Mucosa of gallbladder (tissue), 1 donor: ENCODE measurements around the gene IQCC. TPM values are rescaled to one million over a fixed set of nuclear protein-coding genes. Genes with fewer than 3 reads are reported as not detected.
"Not testable (repeated sequence)": the region's sequence is repeated elsewhere in the genome, so short reads cannot be mapped to it uniquely, and the experiment has no call there.

Experiments
- DNase-seq: peaks from one replicate; pipeline ENCODE4 v3.0.0-alpha.2; 2020; ENCODE audit warnings: low spot score
- total RNA-seq: library from RNA; stranded (reverse); gene quantifications from one replicate; pipeline ENCODE4 v1.2.1, GENCODE V29; 2021
- donor health status: DM: no; HTN: no; CAD: no.

The IQCC gene
- 3.5 TPM for total RNA-seq

GRCh38 chr1:32205401-32206370 lies at the start of gene IQCC:
TSS of gene IQCC (plus strand) at chr1:32205671. CDS start at chr1:32205682, 11 bp downstream.
- peak; percentile 85 for DNase-seq

- DNase-seq: no peak
These were observed 46.3 kb upstream of the IQCC start for GRCh38 chr1:32159189-32159588.

- DNase-seq: no peak
These were observed 42.1 kb upstream of the IQCC start for GRCh38 chr1:32163405-32163804.

- DNase-seq: not testable (repeated sequence)
These were observed 39.8 kb upstream of the IQCC start for GRCh38 chr1:32165633-32166032.

- no peak for DNase-seq
These were observed 34.5 kb upstream of the IQCC start for GRCh38 chr1:32170991-32171390.

- no peak for DNase-seq
These were observed 32.7 kb upstream of the IQCC start for GRCh38 chr1:32172621-32173245.

GRCh38 chr1:32178380-32179192 lies 26.9 kb upstream of the IQCC start:
- DNase-seq: no peak

- no peak for DNase-seq
These were observed 26.4 kb upstream of the IQCC start for GRCh38 chr1:32179193-32179442.

GRCh38 chr1:32179443-32180185 lies 25.9 kb upstream of the IQCC start, which contains the start of gene TXLNA:
TSS of gene TXLNA (plus strand) at chr1:32179675. CDS start at chr1:32180346, 671 bp downstream.
- peak; percentile 92 for DNase-seq

- no peak for DNase-seq
These were observed 25.0 kb upstream of the IQCC start for GRCh38 chr1:32180186-32181060.

GRCh38 chr1:32181065-32181464 lies 24.4 kb upstream of the IQCC start:
- DNase-seq: no peak

GRCh38 chr1:32181563-32181962 lies 23.9 kb upstream of the IQCC start:
- no peak for DNase-seq

- DNase-seq: no peak
These were observed 23.4 kb upstream of the IQCC start for GRCh38 chr1:32182060-32182459.

GRCh38 chr1:32184650-32185049 lies 20.8 kb upstream of the IQCC start:
- no peak for DNase-seq

- no peak for DNase-seq
These were observed 19.4 kb upstream of the IQCC start for GRCh38 chr1:32186077-32186476.

- DNase-seq: no peak
These were observed 19.0 kb upstream of the IQCC start for GRCh38 chr1:32186491-32186890.

GRCh38 chr1:32187850-32188249 lies 17.6 kb upstream of the IQCC start:
- no peak for DNase-seq

GRCh38 chr1:32192220-32192948 lies 13.1 kb upstream of the IQCC start:
- no peak for DNase-seq

GRCh38 chr1:32194984-32195383 lies 10.5 kb upstream of the IQCC start:
- DNase-seq: no peak

GRCh38 chr1:32195531-32195930 lies 9.9 kb upstream of the IQCC start:
- no peak for DNase-seq
